HEK293 (cell line): ENCODE measurements around the gene GARIN5B.

Source experiments
- GLI4 ChIP-seq: fragments of 450-650 bp; formaldehyde crosslinking; IDR thresholded peaks from 2 replicates; pipeline ENCODE4 v1.5.1; 2016; ENCODE audit warnings: missing biosample characterization, missing genetic modification characterization
- SALL2 ChIP-seq: fragments of 450-650 bp; formaldehyde crosslinking; IDR thresholded peaks from 2 replicates; pipeline ENCODE4 v1.5.0; 2017; ENCODE audit warnings: missing biosample characterization, mild to moderate bottlenecking, missing genetic modification characterization, borderline replicate concordance
- SETDB1 ChIP-seq: IDR thresholded peaks from one replicate; pipeline ENCODE4 v1.6.1; 2017; ENCODE audit warnings: mild to moderate bottlenecking, low read length, moderate library complexity, mixed read lengths; ENCODE audit not compliant: insufficient read length
- ZNF132 ChIP-seq: fragments of 450-650 bp; formaldehyde crosslinking; IDR thresholded peaks from 2 replicates; pipeline ENCODE4 v1.5.1; 2017; ENCODE audit warnings: missing biosample characterization, missing genetic modification characterization, borderline replicate concordance
- ZNF239 ChIP-seq: fragments of 450-650 bp; formaldehyde crosslinking; IDR thresholded peaks from 2 replicates; pipeline ENCODE4 v1.5.1; 2016; ENCODE audit warnings: missing biosample characterization, missing genetic modification characterization
- ZNF48 ChIP-seq: fragments of 450-650 bp; formaldehyde crosslinking; IDR thresholded peaks from 2 replicates; pipeline ENCODE4 v1.5.1; 2016; ENCODE audit warnings: missing biosample characterization, missing genetic modification characterization
- ZNF843 ChIP-seq: fragments of 450-650 bp; formaldehyde crosslinking; IDR thresholded peaks from 2 replicates; pipeline ENCODE4 v1.5.1; 2016; ENCODE audit warnings: missing biosample characterization, missing genetic modification characterization
- TF ChIP-seq, protein P1 (sequence below): fragments of 450-650 bp; formaldehyde crosslinking; IDR thresholded peaks from 2 replicates; pipeline ENCODE4 v1.5.1; 2016; ENCODE audit warnings: missing biosample characterization, missing genetic modification characterization
- TF ChIP-seq, protein P2 (sequence below): fragments of 450-650 bp; formaldehyde crosslinking; IDR thresholded peaks from 2 replicates; pipeline ENCODE4 v1.5.1; 2016; ENCODE audit warnings: missing biosample characterization, missing genetic modification characterization

DNA sequence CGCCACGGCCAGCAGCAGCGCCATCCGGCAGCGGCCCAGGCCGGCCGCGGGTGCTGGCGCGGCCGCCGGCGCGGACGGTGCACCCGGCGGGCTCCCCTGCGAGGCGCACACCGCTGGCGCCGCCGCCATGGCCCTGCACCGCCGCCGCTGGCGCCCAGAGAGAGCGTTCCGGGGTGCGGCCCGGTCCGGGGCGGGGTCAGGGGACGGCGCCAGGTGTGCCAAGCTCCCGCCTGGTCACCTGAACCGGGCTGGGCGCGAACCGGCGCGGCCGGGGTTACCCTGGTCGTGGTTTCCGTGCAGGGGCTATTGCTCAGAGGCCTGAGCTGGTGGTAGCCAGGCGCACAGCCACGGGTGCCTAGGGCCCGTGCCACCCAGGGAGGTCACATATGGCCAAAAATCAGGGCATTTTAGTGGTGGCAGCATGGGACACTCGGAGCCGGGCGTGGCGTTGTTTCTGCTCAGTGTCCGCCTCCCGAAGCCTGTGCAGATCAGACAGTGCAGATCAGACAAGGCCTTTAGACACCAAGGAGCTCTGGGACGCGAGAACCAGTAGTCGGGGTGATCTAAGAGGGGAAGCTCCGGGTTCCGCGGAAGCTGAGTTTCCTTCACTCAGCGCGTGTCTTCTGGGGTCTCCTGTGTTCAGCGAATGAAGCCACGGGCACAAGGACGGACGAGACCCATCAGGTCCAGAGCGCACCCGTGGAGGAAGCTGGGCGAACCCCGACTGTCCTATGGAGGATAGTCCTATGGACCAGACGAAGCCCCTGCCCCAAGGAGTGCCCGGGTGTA is 21.3 kb upstream of the GARIN5B start, which contains the start of gene TMEM238:
- TF ChIP-seq SALL2 (tag by site-specific recombination) (no peak), GLI4 (tag by site-specific recombination) (no peak), ZNF48 (tag by site-specific recombination) (no peak), SETDB1 (no peak), ZNF132 (tag by site-specific recombination) (no peak), ZNF239 (no peak), ZNF843 (tag by site-specific recombination) (no peak)
- TF ChIP-seq, protein P1, sequence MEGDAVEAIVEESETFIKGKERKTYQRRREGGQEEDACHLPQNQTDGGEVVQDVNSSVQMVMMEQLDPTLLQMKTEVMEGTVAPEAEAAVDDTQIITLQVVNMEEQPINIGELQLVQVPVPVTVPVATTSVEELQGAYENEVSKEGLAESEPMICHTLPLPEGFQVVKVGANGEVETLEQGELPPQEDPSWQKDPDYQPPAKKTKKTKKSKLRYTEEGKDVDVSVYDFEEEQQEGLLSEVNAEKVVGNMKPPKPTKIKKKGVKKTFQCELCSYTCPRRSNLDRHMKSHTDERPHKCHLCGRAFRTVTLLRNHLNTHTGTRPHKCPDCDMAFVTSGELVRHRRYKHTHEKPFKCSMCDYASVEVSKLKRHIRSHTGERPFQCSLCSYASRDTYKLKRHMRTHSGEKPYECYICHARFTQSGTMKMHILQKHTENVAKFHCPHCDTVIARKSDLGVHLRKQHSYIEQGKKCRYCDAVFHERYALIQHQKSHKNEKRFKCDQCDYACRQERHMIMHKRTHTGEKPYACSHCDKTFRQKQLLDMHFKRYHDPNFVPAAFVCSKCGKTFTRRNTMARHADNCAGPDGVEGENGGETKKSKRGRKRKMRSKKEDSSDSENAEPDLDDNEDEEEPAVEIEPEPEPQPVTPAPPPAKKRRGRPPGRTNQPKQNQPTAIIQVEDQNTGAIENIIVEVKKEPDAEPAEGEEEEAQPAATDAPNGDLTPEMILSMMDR (tag by site-specific recombination), result no peak
- TF ChIP-seq, protein P2, sequence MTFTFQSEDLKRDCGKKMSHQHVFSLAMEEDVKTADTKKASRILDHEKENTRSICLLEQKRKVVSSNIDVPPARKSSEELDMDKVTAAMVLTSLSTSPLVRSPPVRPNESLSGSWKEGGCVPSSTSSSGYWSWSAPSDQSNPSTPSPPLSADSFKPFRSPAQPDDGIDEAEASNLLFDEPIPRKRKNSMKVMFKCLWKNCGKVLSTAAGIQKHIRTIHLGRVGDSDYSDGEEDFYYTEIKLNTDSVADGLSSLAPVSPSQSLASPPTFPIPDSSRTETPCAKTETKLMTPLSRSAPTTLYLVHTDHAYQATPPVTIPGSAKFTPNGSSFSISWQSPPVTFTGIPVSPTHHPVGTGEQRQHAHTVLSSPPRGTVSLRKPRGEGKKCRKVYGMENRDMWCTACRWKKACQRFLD, result no peak
